Nephron (organoid): ENCODE data around the gene MALAT1.
"Not testable (repeated sequence)": the region's sequence is repeated elsewhere in the genome, so short reads cannot be mapped to it uniquely, and the experiment has no call there.

Source experiments
- H3K27ac Mint-ChIP-seq, 3 experiments: 2 replicates each; pipeline ENCODE4 v1.8.0; 2020; ENCODE audit warnings: mixed read lengths in 3 of 3, mild to moderate bottlenecking in 2 of 3, moderate library complexity in 1 of 3
- H3K27me3 Mint-ChIP-seq: 2 replicates; pipeline ENCODE4 v1.8.0; 2021; ENCODE audit warnings: low read depth, mild to moderate bottlenecking, moderate library complexity, mixed read lengths
- H3K36me3 Mint-ChIP-seq: 2 replicates; pipeline ENCODE4 v1.8.0; 2020; ENCODE audit warnings: low read depth, mixed read lengths
- H3K4me1 Mint-ChIP-seq: 2 replicates; pipeline ENCODE4 v1.8.0; 2020; ENCODE audit warnings: mixed read lengths
- H3K4me3 Mint-ChIP-seq, 3 experiments: 2 replicates each; pipeline ENCODE4 v1.8.0; 2020; ENCODE audit warnings: mild to moderate bottlenecking in 3 of 3, mixed read lengths in 3 of 3, moderate library complexity in 2 of 3
- H3K9me3 Mint-ChIP-seq: 2 replicates; pipeline ENCODE4 v1.8.0; 2020; ENCODE audit warnings: mixed read lengths
- CTCF ChIP-seq, 3 experiments: fragments of 200-600 bp; sonication (generic); IDR thresholded peaks; one replicate each; pipeline ENCODE4 v1.5.0; 2021; ENCODE audit warnings: antibody characterized with exemption in 3 of 3; ENCODE audit not compliant: unreplicated experiment in 3 of 3

MALAT1 gene

GRCh38 chr11:65456418-65456817 is 42.4 kb upstream of the MALAT1 start:
- Mint-ChIP-seq H3K27me3 (peaks cover 3% of the 10 kb centered on the region), H3K4me1 (peaks cover 30% of the 10 kb centered on the region), H3K4me3 (peak overlapping the region; percentile 34 to 64 (median 63)), H3K27ac (peak overlapping the region in 2 of 3 experiments; percentile 21 to 25), H3K36me3 (peaks cover 10% of the 10 kb centered on the region), H3K9me3 (peaks cover 2% of the 10 kb centered on the region)
- TF ChIP-seq CTCF (IDR thresholded peaks at IDR 0.05; ENCODE audit: unreplicated experiment in 3 of 3) = no peak

GRCh38 chr11:65459552-65459951 is 39.3 kb upstream of the MALAT1 start:
- Mint-ChIP-seq H3K9me3 (no peaks in the 10 kb centered on the region), H3K27me3 (peaks cover 3% of the 10 kb centered on the region), H3K4me3 (no peak overlapping the region), H3K4me1 (peaks cover 20% of the 10 kb centered on the region), H3K36me3 (peaks cover 3% of the 10 kb centered on the region), H3K27ac (no peak overlapping the region)
- TF ChIP-seq CTCF (IDR thresholded peaks at IDR 0.05; ENCODE audit: unreplicated experiment in 3 of 3) = no peak

GRCh38 chr11:65465471-65465870 is 33.4 kb upstream of the MALAT1 start:
- H3K4me3 Mint-ChIP-seq, H3K4me1 Mint-ChIP-seq, H3K9me3 Mint-ChIP-seq, H3K27ac Mint-ChIP-seq, H3K36me3 Mint-ChIP-seq, H3K27me3 Mint-ChIP-seq: not testable (repeated sequence)

GRCh38 chr11:65467306-65467705 is 31.5 kb upstream of the MALAT1 start:
- not testable (repeated sequence) for H3K27ac Mint-ChIP-seq

GRCh38 chr11:65468874-65469333 is 29.9 kb upstream of the MALAT1 start:
- no peak overlapping the region for H3K27ac Mint-ChIP-seq
- no peaks in the 10 kb centered on the region for H3K36me3 Mint-ChIP-seq
- no peaks in the 10 kb centered on the region for H3K27me3 Mint-ChIP-seq
- no peaks in the 10 kb centered on the region for H3K9me3 Mint-ChIP-seq
- TF ChIP-seq CTCF (IDR thresholded peaks at IDR 0.05; ENCODE audit: unreplicated experiment in 3 of 3) = peak; percentile 36 to 56 (median 42)
- H3K4me1 Mint-ChIP-seq = peaks cover 9% of the 10 kb centered on the region
- no peak overlapping the region for H3K4me3 Mint-ChIP-seq

More at GRCh38 chr11:65467306-65467705, 31.5 kb upstream of the MALAT1 start:
- not testable (repeated sequence) for H3K4me1 Mint-ChIP-seq, H3K4me3 Mint-ChIP-seq, H3K27me3 Mint-ChIP-seq, H3K36me3 Mint-ChIP-seq, H3K9me3 Mint-ChIP-seq

- Mint-ChIP-seq H3K4me1 (peaks cover 9% of the 10 kb centered on the region), H3K4me3 (peak overlapping the region in 1 of 3 experiments; percentile 59), H3K27ac (peak overlapping the region in 2 of 3 experiments; percentile 60 to 61), H3K36me3 (no peaks in the 10 kb centered on the region), H3K27me3 (no peaks in the 10 kb centered on the region), H3K9me3 (no peaks in the 10 kb centered on the region)
- no peak for TF ChIP-seq CTCF (IDR thresholded peaks at IDR 0.05; ENCODE audit: unreplicated experiment in 3 of 3)
Measured at GRCh38 chr11:65470433-65471049, 28.3 kb upstream of the MALAT1 start.

GRCh38 chr11:65471447-65471891 is 27.4 kb upstream of the MALAT1 start:
- H3K4me1 Mint-ChIP-seq = peaks cover 12% of the 10 kb centered on the region
- H3K4me3 Mint-ChIP-seq = no peak overlapping the region
- H3K36me3 Mint-ChIP-seq = no peaks in the 10 kb centered on the region

GRCh38 chr11:65472588-65473277 is 26.1 kb upstream of the MALAT1 start:
- not testable (repeated sequence) for H3K36me3 Mint-ChIP-seq, H3K27ac Mint-ChIP-seq, H3K9me3 Mint-ChIP-seq, H3K27me3 Mint-ChIP-seq, H3K4me3 Mint-ChIP-seq
- H3K4me1 Mint-ChIP-seq = peaks cover 18% of the 10 kb centered on the region

More at GRCh38 chr11:65471447-65471891, 27.4 kb upstream of the MALAT1 start:
- H3K27ac Mint-ChIP-seq = peak overlapping the region in 1 of 3 experiments; percentile 83
- H3K27me3 Mint-ChIP-seq = no peaks in the 10 kb centered on the region
- peak; percentile 30 to 52 (median 35) for TF ChIP-seq CTCF (IDR thresholded peaks at IDR 0.05; ENCODE audit: unreplicated experiment in 3 of 3)
- no peaks in the 10 kb centered on the region for H3K9me3 Mint-ChIP-seq
